GM23338 (cell line): Measurements from ENCODE around the gene ALCAM. TPM values are rescaled to one million over a fixed set of nuclear protein-coding genes. Genes with fewer than 3 reads are reported as not detected.

Source experiments
- ATAC-seq: fragments of 200-7000 bp; cut with Tn5 transposase; 3 replicates; pipeline ENCODE4 v1.9.1; 2020
- DNase-seq: peaks from one replicate; pipeline ENCODE4 v3.0.0-alpha.2; 2015; ENCODE audit warnings: low spot score
- H2AFZ ChIP-seq: fragments of 200-600 bp; sonication (generic); 2 replicates; pipeline ENCODE4 v1.8.0; 2016; ENCODE audit warnings: antibody characterized with exemption, mild to moderate bottlenecking, moderate library complexity
- H3F3A ChIP-seq: fragments of 200-600 bp; sonication (generic); replicated peaks from 2 replicates; pipeline ENCODE4 v1.8.0; 2017; ENCODE audit warnings: antibody characterized with exemption, mixed run types, low read depth
- H3K27ac ChIP-seq: fragments of 200-600 bp; sonication (generic); 2 replicates; pipeline ENCODE4 v1.6.1; 2016; ENCODE audit warnings: low read depth
- H3K27me3 ChIP-seq: fragments of 200-600 bp; sonication (generic); 2 replicates; pipeline ENCODE4 v1.8.0; 2016; ENCODE audit warnings: mild to moderate bottlenecking, mixed run types, moderate library complexity; ENCODE audit not compliant: insufficient read depth
- H3K36me3 ChIP-seq: fragments of 200-600 bp; sonication (generic); 2 replicates; pipeline ENCODE4 v1.8.0; 2016; ENCODE audit warnings: mild to moderate bottlenecking; ENCODE audit not compliant: insufficient read depth
- H3K4me1 ChIP-seq: fragments of 200-600 bp; sonication (generic); 2 replicates; pipeline ENCODE4 v1.8.0; 2016; ENCODE audit warnings: mild to moderate bottlenecking, moderate library complexity; ENCODE audit not compliant: insufficient read depth
- H3K4me2 ChIP-seq: fragments of 200-600 bp; sonication (generic); 2 replicates; pipeline ENCODE4 v1.7.1; 2017; ENCODE audit warnings: mixed run types
- H3K4me3 ChIP-seq: fragments of 200-600 bp; sonication (generic); 2 replicates; pipeline ENCODE4 v1.6.1; 2016; ENCODE audit warnings: mixed run types
- H3K79me2 ChIP-seq: fragments of 200-600 bp; sonication (generic); replicated peaks from 2 replicates; pipeline ENCODE4 v1.8.0; 2017; ENCODE audit warnings: mild to moderate bottlenecking; ENCODE audit not compliant: insufficient read depth
- H3K9me2 ChIP-seq: fragments of 200-600 bp; sonication (generic); 2 replicates; pipeline ENCODE4 v1.8.0; 2017; ENCODE audit not compliant: insufficient read depth
- H4K20me1 ChIP-seq: fragments of 200-600 bp; sonication (generic); replicated peaks from 2 replicates; pipeline ENCODE4 v1.8.0; 2017; ENCODE audit warnings: mild to moderate bottlenecking; ENCODE audit not compliant: insufficient read depth
- H3K27ac Mint-ChIP-seq: 2 replicates; pipeline ENCODE4 v1.8.0; 2020; ENCODE audit warnings: inconsistent platforms, mild to moderate bottlenecking, moderate library complexity, mixed read lengths
- H3K27me3 Mint-ChIP-seq: 3 replicates; pipeline ENCODE4 v1.8.0; 2022; ENCODE audit warnings: low read depth, mild to moderate bottlenecking, moderate library complexity, mixed read lengths, inconsistent platforms; ENCODE audit not compliant: insufficient read depth, poor library complexity
- H3K36me3 Mint-ChIP-seq: 3 replicates; pipeline ENCODE4 v1.8.0; 2021; ENCODE audit warnings: low read depth, mild to moderate bottlenecking, inconsistent platforms, moderate library complexity, mixed read lengths
- H3K4me1 Mint-ChIP-seq: 3 replicates; pipeline ENCODE4 v1.8.0; 2020; ENCODE audit warnings: mild to moderate bottlenecking, inconsistent platforms, mixed read lengths
- H3K4me3 Mint-ChIP-seq: 3 replicates; pipeline ENCODE4 v1.8.0; 2021; ENCODE audit warnings: moderate library complexity, mild to moderate bottlenecking, inconsistent platforms, mixed read lengths
- H3K9me3 Mint-ChIP-seq: 3 replicates; pipeline ENCODE4 v1.8.0; 2020; ENCODE audit warnings: moderate library complexity, mild to moderate bottlenecking, inconsistent platforms, mixed read lengths
- CREB1 ChIP-seq: fragments of 250-450 bp; sonication (Bioruptor Pico); IDR thresholded peaks from 2 replicates; pipeline ENCODE4 v1.5.0; 2020; ENCODE audit warnings: low read depth, mild to moderate bottlenecking, moderate library complexity
- CTCF ChIP-seq, 2 experiments: fragments of 200-600 bp in 1 of 2; sonication (generic) in 1 of 2; conservative IDR thresholded peaks; 2 replicates each; pipeline versions ENCODE4 v1.5.1 to v1.6.1; 2016 to 2017; ENCODE audit warnings: antibody characterized with exemption in 2 of 2, low read depth in 2 of 2, mild to moderate bottlenecking in 2 of 2, moderate library complexity in 1 of 2
- ETS1 ChIP-seq: IDR thresholded peaks from 2 replicates; pipeline ENCODE4 v1.6.1; 2016; ENCODE audit warnings: antibody characterized with exemption
- EZH2 ChIP-seq: fragments of 200-600 bp; sonication (generic); IDR thresholded peaks from one replicate; pipeline ENCODE4 v1.8.0; 2017; ENCODE audit warnings: antibody characterized with exemption, mild to moderate bottlenecking, low read depth; ENCODE audit not compliant: unreplicated experiment
- EZH2phosphoT487 ChIP-seq: fragments of 200-600 bp; sonication (generic); IDR thresholded peaks from one replicate; pipeline ENCODE4 v1.8.1; 2018; ENCODE audit warnings: antibody characterized with exemption; ENCODE audit not compliant: unreplicated experiment
- JUNB ChIP-seq: IDR thresholded peaks from one replicate; pipeline ENCODE4 v1.6.1; 2016; ENCODE audit warnings: antibody characterized with exemption; ENCODE audit not compliant: unreplicated experiment
- NANOG ChIP-seq: IDR thresholded peaks from 2 replicates; pipeline ENCODE4 v1.6.1; 2016; ENCODE audit warnings: antibody characterized with exemption, borderline replicate concordance
- POLR2AphosphoS5 ChIP-seq: IDR thresholded peaks from 2 replicates; pipeline ENCODE4 v1.6.1; 2016; ENCODE audit warnings: antibody characterized with exemption, low read depth
- REST ChIP-seq: IDR thresholded peaks from one replicate; pipeline ENCODE4 v1.6.1; 2018; ENCODE audit warnings: antibody characterized with exemption; ENCODE audit not compliant: unreplicated experiment
- STAT1 ChIP-seq: IDR thresholded peaks from one replicate; pipeline ENCODE4 v1.6.1; 2016; ENCODE audit warnings: antibody characterized with exemption; ENCODE audit not compliant: unreplicated experiment
- ZNF114 ChIP-seq: fragments of 250-450 bp; sonication (Bioruptor Pico); IDR thresholded peaks from 2 replicates; pipeline ENCODE4 v1.5.0; 2020; ENCODE audit warnings: mild to moderate bottlenecking, moderate library complexity
- ZNF331 ChIP-seq: fragments of 250-450 bp; sonication (Bioruptor Pico); IDR thresholded peaks from 2 replicates; pipeline ENCODE4 v1.5.0; 2020; ENCODE audit warnings: low read depth, mild to moderate bottlenecking, moderate library complexity
- ZNF462 ChIP-seq: fragments of 250-450 bp; sonication (Bioruptor Pico); IDR thresholded peaks from 2 replicates; pipeline ENCODE4 v1.5.0; 2020; ENCODE audit warnings: mild to moderate bottlenecking, moderate library complexity
- polyA plus RNA-seq: library from polyadenylated mRNA; unstranded; fragments of >200 nt; fragmentation: Nextera tagmentation; extraction: Ambion mirVana; gene quantifications from 2 replicates; pipeline ENCODE4 v1.2.1, GENCODE V29; 2016
- total RNA-seq: library from RNA; depleted of rRNA; stranded (reverse); fragments of >200 nt; shearing (Covaris generic); gene quantifications from 2 replicates; pipeline ENCODE4 v1.2.3, GENCODE V29; 2014

ALCAM gene
- total and polyA plus RNA-seq, 2 experiments from 2014 or later, result 11.3 to 36.0 TPM

GRCh38 chr3:105345156-105345555 is 21.6 kb upstream of the ALCAM start:
- Mint-ChIP-seq H3K4me1 (no peaks in the 10 kb centered on the region), H3K27ac (no peak overlapping the region), H3K36me3 (no peaks in the 10 kb centered on the region), H3K4me3 (no peak overlapping the region), H3K9me3 (no peaks in the 10 kb centered on the region), H3K27me3 (no peaks in the 10 kb centered on the region)
- Histone ChIP-seq H3K4me3 (no peak overlapping the region), H3K9me2 (no peaks in the 10 kb centered on the region), H3K27me3 (no peaks in the 10 kb centered on the region), H2AFZ (no peak overlapping the region), H3K36me3 (no peaks in the 10 kb centered on the region), H3K79me2 (no peaks in the 10 kb centered on the region), H4K20me1 (no peaks in the 10 kb centered on the region), H3K4me1 (no peaks in the 10 kb centered on the region), H3K4me2 (no peak overlapping the region), H3K27ac (no peak overlapping the region), H3F3A (no peaks in the 10 kb centered on the region)
- ATAC-seq (no peak), DNase-seq (no peak)
- TF ChIP-seq ZNF331 (no peak), POLR2AphosphoS5 (no peak), ZNF462 (CRISPR knock-in tag) (no peak), JUNB (no peak), CREB1 (no peak), ZNF114 (no peak), EZH2 (no peak), STAT1 (no peak), NANOG (no peak), ETS1 (no peak), EZH2phosphoT487 (no peak), CTCF (conservative IDR thresholded peaks at IDR 0.05; ENCODE audit: low read depth in 2 of 2) (no peak), REST (no peak)
